ENCODE results near the gene MEGF11.

GRCh38 chr15:66276546-66276945 is 23.0 kb upstream of the MEGF11 start:
- TF ChIP-seq CTCF (conservative IDR thresholded peaks at IDR 0.05; ENCODE audit: low read depth, low read length), result no peak
- TF ChIP-seq EZH2phosphoT487 (IDR thresholded peaks at IDR 0.05; ENCODE audit: borderline replicate concordance, low read length), result no peak
- no peak for TF ChIP-seq EZH2 (IDR thresholded peaks at IDR 0.05; ENCODE audit: low read length, unreplicated experiment)
